IMR-90 (cell line): ENCODE data around the gene PHOSPHO1. TPM values are rescaled to one million over a fixed set of nuclear protein-coding genes. Genes with fewer than 3 reads are reported as not detected.

Experiments
- ATAC-seq: fragments of 200-7000 bp; cut with Tn5 transposase; 2 replicates; pipeline ENCODE4 v1.9.1; 2020; ENCODE audit warnings: low read depth, mild to moderate bottlenecking, moderate library complexity
- BruUV-seq: library from RNA; stranded (reverse); fragments of 400-500 nt; replicated peaks from 2 replicates; lab custom pipeline; 2021; lab: Mats Ljungman, UMichigan
- CTCF ChIA-PET: fragments of 300-600 bp; formaldehyde crosslinking; extraction: SDS; loops from one replicate; lab custom pipeline; 2021; ENCODE audit warnings: antibody characterized with exemption; lab: Yijun Ruan, JAX
- POLR2A ChIA-PET: fragments of 300-600 bp; sonication (Branson Sonifier 250); formaldehyde crosslinking; loops from one replicate; lab custom pipeline; 2022; ENCODE audit warnings: antibody characterized with exemption; ENCODE audit not compliant: unreplicated experiment; lab: Charles Lee
- DNase-seq: peaks from one replicate; pipeline ENCODE4 v3.0.0; 2013
- H2AFZ ChIP-seq: replicated peaks from 2 replicates; pipeline ENCODE3; 2013; ENCODE audit warnings: low read length, mild to moderate bottlenecking; ENCODE audit not compliant: poor library complexity
- H2AK5ac ChIP-seq: 2 replicates; pipeline ENCODE4 v1.6.1; 2013; ENCODE audit warnings: low read depth, low read length, inconsistent platforms
- H2AK9ac ChIP-seq: replicated peaks from 2 replicates; pipeline ENCODE3; 2013; ENCODE audit warnings: mild to moderate bottlenecking, low read depth, low read length, moderate library complexity; ENCODE audit not compliant: poor library complexity
- H2BK120ac ChIP-seq: 2 replicates; pipeline ENCODE4 v1.6.1; 2013; ENCODE audit warnings: low read depth, low read length, inconsistent platforms
- H2BK15ac ChIP-seq: 3 replicates; pipeline ENCODE4 v1.6.1; 2013; ENCODE audit warnings: low read depth, low read length, inconsistent platforms
- H2BK20ac ChIP-seq: 2 replicates; pipeline ENCODE4 v1.6.1; 2013; ENCODE audit warnings: low read depth, mild to moderate bottlenecking, inconsistent platforms, low read length, moderate library complexity
- H2BK5ac ChIP-seq: 2 replicates; pipeline ENCODE4 v1.6.1; 2013; ENCODE audit warnings: mild to moderate bottlenecking, low read depth, low read length, inconsistent platforms; ENCODE audit not compliant: poor library complexity, severe bottlenecking
- H3K14ac ChIP-seq: replicated peaks from 2 replicates; pipeline ENCODE4 v1.6.1; 2013; ENCODE audit warnings: low read depth, low read length, inconsistent platforms
- H3K18ac ChIP-seq: 2 replicates; pipeline ENCODE4 v1.6.1; 2013; ENCODE audit warnings: low read depth, low read length, control low read depth
- H3K23ac ChIP-seq: 2 replicates; pipeline ENCODE4 v1.6.1; 2013; ENCODE audit warnings: low read depth, low read length, inconsistent platforms
- H3K27ac ChIP-seq: 2 replicates; pipeline ENCODE4 v1.5.1; 2013; ENCODE audit warnings: mild to moderate bottlenecking, control low read depth, low read length; ENCODE audit not compliant: insufficient read depth
- H3K27me3 ChIP-seq: 2 replicates; pipeline ENCODE4 v1.6.1; 2013; ENCODE audit warnings: low read length; ENCODE audit not compliant: control insufficient read depth, insufficient read depth
- H3K36me3 ChIP-seq: 2 replicates; pipeline ENCODE4 v1.6.1; 2013; ENCODE audit warnings: low read length, mixed read lengths; ENCODE audit not compliant: control insufficient read depth, insufficient read depth
- H3K4ac ChIP-seq: 2 replicates; pipeline ENCODE4 v1.6.1; 2013; ENCODE audit warnings: low read depth, low read length, inconsistent platforms
- H3K4me1 ChIP-seq: 2 replicates; pipeline ENCODE4 v1.6.1; 2013; ENCODE audit warnings: low read length, mixed read lengths; ENCODE audit not compliant: control insufficient read depth, insufficient read depth
- H3K4me2 ChIP-seq: 2 replicates; pipeline ENCODE4 v1.6.1; 2013; ENCODE audit warnings: low read depth, mild to moderate bottlenecking, control low read depth, low read length, moderate library complexity
- H3K4me3 ChIP-seq: 2 replicates; pipeline ENCODE4 v1.5.1; 2013; ENCODE audit warnings: low read depth, mild to moderate bottlenecking, control low read depth, low read length, moderate library complexity; ENCODE audit not compliant: insufficient read depth
- H3K56ac ChIP-seq: 2 replicates; pipeline ENCODE4 v1.6.1; 2013; ENCODE audit warnings: low read length, inconsistent platforms; ENCODE audit not compliant: insufficient read depth; ENCODE audit errors: extremely low read depth
- H3K79me1 ChIP-seq, 2 experiments: 2 replicates each; pipeline ENCODE4 v1.6.1; 2013; ENCODE audit warnings: low read length in 2 of 2, inconsistent platforms in 1 of 2, low read depth in 1 of 2
- H3K9ac ChIP-seq: 2 replicates; pipeline ENCODE4 v1.6.1; 2013; ENCODE audit warnings: low read depth, low read length, control low read depth
- H3K9me1 ChIP-seq: 2 replicates; pipeline ENCODE4 v1.6.1; 2013; ENCODE audit warnings: low read length, inconsistent platforms; ENCODE audit not compliant: insufficient read depth
- H3K9me3 ChIP-seq: 2 replicates; pipeline ENCODE4 v1.6.1; 2013; ENCODE audit warnings: low read length; ENCODE audit not compliant: control insufficient read depth, insufficient read depth
- H4K20me1 ChIP-seq: 2 replicates; pipeline ENCODE4 v1.6.1; 2013; ENCODE audit warnings: low read length, inconsistent platforms; ENCODE audit not compliant: insufficient read depth
- H4K5ac ChIP-seq: 2 replicates; pipeline ENCODE4 v1.6.1; 2013; ENCODE audit warnings: mild to moderate bottlenecking, low read depth, low read length, control low read depth
- H4K8ac ChIP-seq, 2 experiments: 2 replicates each; pipeline ENCODE4 v1.6.1; 2013; ENCODE audit warnings: low read depth in 2 of 2, low read length in 2 of 2, control low read depth in 1 of 2, inconsistent platforms in 1 of 2
- H4K91ac ChIP-seq: 2 replicates; pipeline ENCODE4 v1.6.1; 2013; ENCODE audit warnings: low read depth, low read length, inconsistent platforms; ENCODE audit not compliant: insufficient read depth
- BHLHE40 ChIP-seq: fragments of 150-350 bp; IDR thresholded peaks from 2 replicates; pipeline ENCODE4 v1.6.1; 2016; ENCODE audit warnings: mild to moderate bottlenecking, low read depth, low read length
- CEBPB ChIP-seq: IDR thresholded peaks from 2 replicates; pipeline ENCODE4 v1.6.1; 2012; ENCODE audit warnings: low read depth, low read length, improper control_type of control experiment
- CTCF ChIP-seq: conservative IDR thresholded peaks from 2 replicates; pipeline ENCODE4 v1.5.1; 2012; ENCODE audit warnings: mild to moderate bottlenecking, low read depth, low read length, improper control_type of control experiment
- FOS ChIP-seq: fragments of 150-350 bp; IDR thresholded peaks from 2 replicates; pipeline ENCODE4 v1.6.1; 2016; ENCODE audit warnings: low read depth, low read length
- MAFK ChIP-seq: IDR thresholded peaks from 2 replicates; pipeline ENCODE4 v1.6.1; 2012; ENCODE audit warnings: low read depth, low read length, improper control_type of control experiment
- MAZ ChIP-seq: IDR thresholded peaks from 2 replicates; pipeline ENCODE4 v1.6.1; 2012; ENCODE audit warnings: low read depth, mild to moderate bottlenecking, low read length, improper control_type of control experiment, moderate library complexity, borderline replicate concordance
- MXI1 ChIP-seq: IDR thresholded peaks from 2 replicates; pipeline ENCODE4 v1.6.1; 2012; ENCODE audit warnings: low read depth, mild to moderate bottlenecking, low read length, moderate library complexity, borderline replicate concordance
- NFE2L2 ChIP-seq: fragments of 150-350 bp; IDR thresholded peaks from 2 replicates; pipeline ENCODE4 v1.6.1; 2016; ENCODE audit warnings: low read depth, mild to moderate bottlenecking, low read length
- RAD21 ChIP-seq: IDR thresholded peaks from 2 replicates; pipeline ENCODE4 v1.6.1; 2012; ENCODE audit warnings: low read length, improper control_type of control experiment
- RFX5 ChIP-seq: IDR thresholded peaks from 2 replicates; pipeline ENCODE4 v1.8.0; 2012; ENCODE audit warnings: low read depth, mild to moderate bottlenecking, low read length, moderate library complexity
- WGBS, 2 experiments: methylation state at CpG; one replicate each; pipeline versions ENCODE4 v1.1.5 to v1.1.7; 2013; ENCODE audit warnings: missing lambda C conversion rate in 2 of 2; ENCODE audit not compliant: insufficient read length in 1 of 2; ENCODE audit errors: extremely low coverage in 2 of 2; 5-methylcytosine and 5-hydroxymethylcytosine counted together
- dilution Hi-C: fragments of 300-500 bp; cut with HindIII; formaldehyde crosslinking; loops from one replicate; pipeline ENCODE4 v1.14.3; 2018; ENCODE audit warnings: low sequenced_read_pairs; ENCODE audit not compliant: unreplicated experiment
- in situ Hi-C: fragments of 300-500 bp; cut with MboI; formaldehyde crosslinking; loops from 3 replicates; pipeline ENCODE4 v1.14.3; 2019; ENCODE audit warnings: low sequenced_read_pairs, inconsistent platforms, mixed read lengths
- intact Hi-C: fragments of 100-400 bp; cut with micrococcal nuclease; formaldehyde crosslinking; loops from 2 replicates; pipeline ENCODE4 v1.10.0; 2022
- polyA plus RNA-seq, 3 experiments: library from polyadenylated mRNA; depleted of rRNA; stranded (reverse); fragments of >200 nt; gene quantifications; 2 replicates each; pipeline ENCODE4 v1.2.3, GENCODE V29; 2012; ENCODE audit warnings: low replicate concordance in 1 of 3
- total RNA-seq: library from RNA; depleted of rRNA; stranded (reverse); fragments of >200 nt; gene quantifications from 2 replicates; pipeline ENCODE4 v1.2.3, GENCODE V29; 2012

PHOSPHO1 gene
- total and polyA plus RNA-seq, 2 of the 4 experiments (the other 2 are of a cell fraction): under 0.01 to 0.48 TPM

GRCh38 chr17:49239963-49240362, 9.4 kb upstream of the PHOSPHO1 start:
- TF ChIP-seq BHLHE40 (no peak), RAD21 (no peak), MAFK (no peak), FOS (no peak), CEBPB (no peak), NFE2L2 (no peak), MAZ (no peak), MXI1 (no peak), CTCF (no peak), RFX5 (no peak)
- no peaks in the 10 kb centered on the region for H4K20me1 ChIP-seq
- no peak overlapping the region for H2BK5ac ChIP-seq
- in situ Hi-C loops (no loop called here), dilution Hi-C loops (no loop called here), intact Hi-C loops (no loop called here)
- H3K14ac ChIP-seq: no peak overlapping the region
- H3K9me3 ChIP-seq: no peaks in the 10 kb centered on the region
- H2BK20ac ChIP-seq: no peak overlapping the region
- no peak overlapping the region for H3K27ac ChIP-seq
- H3K18ac ChIP-seq: no peak overlapping the region
- H3K4me2 ChIP-seq: no peak overlapping the region
- no peak overlapping the region for H3K56ac ChIP-seq
- H3K4me1 ChIP-seq: no peaks in the 10 kb centered on the region
- no peak overlapping the region for H3K23ac ChIP-seq
- ChIA-PET CTCF (interaction anchor here (0.6 kb wide), 1 partner anchor 14 kb away, joined by 4 read pairs; no protein-coding TSS in a partner anchor), POLR2A (no interaction called here)
- H3K4ac ChIP-seq: no peak overlapping the region
- no peak overlapping the region for H4K8ac ChIP-seq
- no peak overlapping the region for H3K9ac ChIP-seq
- H3K79me1 ChIP-seq: no peaks in the 10 kb centered on the region
- no peak overlapping the region for H3K4me3 ChIP-seq
- H2BK120ac ChIP-seq: no peak overlapping the region
- no peaks in the 10 kb centered on the region for H3K9me1 ChIP-seq
- no TSS peak for BruUV-seq
- no peak overlapping the region for H2BK15ac ChIP-seq
- no peak for ATAC-seq
- H4K91ac ChIP-seq: no peak overlapping the region
- no peak overlapping the region for H4K5ac ChIP-seq
- H3K27me3 ChIP-seq: peaks cover 27% of the 10 kb centered on the region
- no peak overlapping the region for H2AK9ac ChIP-seq
- no peak overlapping the region for H2AFZ ChIP-seq
- DNase-seq: no peak
- no CpG with 5 or more reads among the region's 1 CpG for WGBS, 2 experiments
- no peak overlapping the region for H2AK5ac ChIP-seq
- no peaks in the 10 kb centered on the region for H3K36me3 ChIP-seq
